Effector memory CD4-positive, alpha-beta T cell (primary cell): ENCODE results near the gene NOC3L.

Experiments
- DNase-seq, 3 donors: peaks; one replicate each; pipeline ENCODE4 v3.0.0-alpha.2; 2020
- H3K27ac ChIP-seq: 2 replicates; pipeline ENCODE4 v1.7.0; 2013; ENCODE audit warnings: mild to moderate bottlenecking, low read length, moderate library complexity; ENCODE audit not compliant: insufficient read depth, poor library complexity, severe bottlenecking
- H3K27me3 ChIP-seq: replicated peaks from 2 replicates; pipeline ENCODE4 v1.7.0; 2013; ENCODE audit warnings: mild to moderate bottlenecking, low read length; ENCODE audit not compliant: insufficient read depth, control insufficient read depth, poor library complexity, severe bottlenecking
- H3K36me3 ChIP-seq: 2 replicates; pipeline ENCODE4 v1.7.0; 2013; ENCODE audit warnings: mild to moderate bottlenecking, low read length, moderate library complexity; ENCODE audit not compliant: control insufficient read depth, insufficient read depth
- H3K4me1 ChIP-seq: 2 replicates; pipeline ENCODE4 v1.7.0; 2013; ENCODE audit warnings: low read length, mild to moderate bottlenecking; ENCODE audit not compliant: control insufficient read depth, insufficient read depth, poor library complexity, severe bottlenecking
- H3K4me3 ChIP-seq: 2 replicates; pipeline ENCODE4 v1.7.0; 2013; ENCODE audit warnings: low read length, low read depth, mild to moderate bottlenecking; ENCODE audit not compliant: insufficient read depth, poor library complexity, severe bottlenecking
- H3K9me3 ChIP-seq: 2 replicates; pipeline ENCODE4 v1.7.0; 2013; ENCODE audit warnings: mild to moderate bottlenecking, low read length, moderate library complexity; ENCODE audit not compliant: control insufficient read depth
- total RNA-seq, 3 donors: gene quantifications; one replicate each; lab custom pipeline; 2026; lab: John Stamatoyannopoulos, UW

The NOC3L gene
- total RNA-seq: 22.7 to 26.3 (median 25.6) reads per million in 3 donors

GRCh38 chr10:94362360-94363250 lies at the start of gene NOC3L:
TSS of gene NOC3L (minus strand) at chr10:94362939. CDS start at chr10:94362838, 101 bp downstream.
- Histone ChIP-seq H3K27ac (peak within 1 kb of the TSS; percentile 91), H3K27me3 (no peaks in the 10 kb centered on the region), H3K4me3 (peak within 1 kb of the TSS; percentile 61), H3K36me3 (peaks cover 6% of the 10 kb centered on the region), H3K9me3 (no peaks in the 10 kb centered on the region), H3K4me1 (peaks cover 10% of the 10 kb centered on the region)
- peak; percentile 83 to 92 (median 91) for DNase-seq

GRCh38 chr10:94412449-94412848 lies 49.7 kb upstream of the NOC3L start:
- H3K4me3 ChIP-seq: no peak overlapping the region
- peaks cover 3% of the 10 kb centered on the region for H3K27me3 ChIP-seq

GRCh38 chr10:94411304-94411703 lies 48.6 kb upstream of the NOC3L start:
- DNase-seq: no peak
- Histone ChIP-seq H3K27ac (no peak overlapping the region), H3K9me3 (no peaks in the 10 kb centered on the region), H3K4me1 (no peaks in the 10 kb centered on the region), H3K36me3 (no peaks in the 10 kb centered on the region), H3K27me3 (peaks cover 3% of the 10 kb centered on the region), H3K4me3 (no peak overlapping the region)

More at GRCh38 chr10:94412449-94412848, 49.7 kb upstream of the NOC3L start:
- DNase-seq: no peak
- Histone ChIP-seq H3K27ac (no peak overlapping the region), H3K36me3 (no peaks in the 10 kb centered on the region), H3K4me1 (no peaks in the 10 kb centered on the region), H3K9me3 (no peaks in the 10 kb centered on the region)

- H3K36me3 ChIP-seq: no peaks in the 10 kb centered on the region
- no peak for DNase-seq
- no peak overlapping the region for H3K4me3 ChIP-seq
- peaks cover under 1% of the 10 kb centered on the region for H3K4me1 ChIP-seq
- peaks cover 9% of the 10 kb centered on the region for H3K27me3 ChIP-seq
- H3K27ac ChIP-seq: no peak overlapping the region
- no peaks in the 10 kb centered on the region for H3K9me3 ChIP-seq
These were observed 46.4 kb upstream of the NOC3L start for GRCh38 chr10:94409021-94409657.

GRCh38 chr10:94407668-94408067 lies 44.9 kb upstream of the NOC3L start:
- H3K9me3 ChIP-seq: no peaks in the 10 kb centered on the region
- no peak overlapping the region for H3K4me3 ChIP-seq
- H3K27ac ChIP-seq: no peak overlapping the region
- peaks cover 8% of the 10 kb centered on the region for H3K4me1 ChIP-seq
- no peak for DNase-seq
- H3K27me3 ChIP-seq: peaks cover 16% of the 10 kb centered on the region
- H3K36me3 ChIP-seq: no peaks in the 10 kb centered on the region

GRCh38 chr10:94405406-94405805 lies 42.7 kb upstream of the NOC3L start:
- Histone ChIP-seq H3K36me3 (no peaks in the 10 kb centered on the region), H3K4me1 (peaks cover 12% of the 10 kb centered on the region), H3K27me3 (peaks cover 20% of the 10 kb centered on the region), H3K4me3 (no peak overlapping the region), H3K27ac (no peak overlapping the region), H3K9me3 (no peaks in the 10 kb centered on the region)
- DNase-seq: no peak

GRCh38 chr10:94403380-94404213 lies 40.9 kb upstream of the NOC3L start:
- DNase-seq: no peak
- peak overlapping the region; percentile 52 for H3K4me3 ChIP-seq

GRCh38 chr10:94402843-94403379 lies 40.2 kb upstream of the NOC3L start:
- peaks cover 12% of the 10 kb centered on the region for H3K4me1 ChIP-seq
- no peak overlapping the region for H3K27ac ChIP-seq
- H3K27me3 ChIP-seq: peaks cover 18% of the 10 kb centered on the region
- no peaks in the 10 kb centered on the region for H3K36me3 ChIP-seq
- no peak for DNase-seq
- H3K4me3 ChIP-seq: peak overlapping the region; percentile 52
- H3K9me3 ChIP-seq: no peaks in the 10 kb centered on the region

More at GRCh38 chr10:94403380-94404213, 40.9 kb upstream of the NOC3L start:
- no peaks in the 10 kb centered on the region for H3K9me3 ChIP-seq
- peaks cover 20% of the 10 kb centered on the region for H3K27me3 ChIP-seq
- no peaks in the 10 kb centered on the region for H3K36me3 ChIP-seq
- H3K27ac ChIP-seq: no peak overlapping the region
- H3K4me1 ChIP-seq: peaks cover 12% of the 10 kb centered on the region

GRCh38 chr10:94402204-94402842 lies 39.6 kb upstream of the NOC3L start, which contains the start of gene TBC1D12:
TSS of gene TBC1D12 (plus strand) at chr10:94402541. CDS start at chr10:94402614, 73 bp downstream.
- peak within 1 kb of the TSS; percentile 52 for H3K4me3 ChIP-seq
- H3K27ac ChIP-seq: no peak within 1 kb of the TSS
- H3K27me3 ChIP-seq: peaks cover 17% of the 10 kb centered on the region
- H3K36me3 ChIP-seq: no peaks in the 10 kb centered on the region
- DNase-seq: no peak
- no peaks in the 10 kb centered on the region for H3K9me3 ChIP-seq
- peaks cover 12% of the 10 kb centered on the region for H3K4me1 ChIP-seq
